AG04450 (cell line): Measurements from ENCODE around the gene CDKN2C. TPM values are rescaled to one million over a fixed set of nuclear protein-coding genes. Genes with fewer than 3 reads are reported as not detected.
"Not testable (repeated sequence)": the region's sequence is repeated elsewhere in the genome, so short reads cannot be mapped to it uniquely, and the experiment has no call there.

ENCODE experiments used
- CTCF ChIA-PET: fragments of 300-600, 350-600 bp; formaldehyde crosslinking; extraction: SDS; loops from one replicate; lab custom pipeline; 2022; ENCODE audit warnings: antibody characterized with exemption, inconsistent platforms; lab: Charles Lee
- POLR2A ChIA-PET: fragments of 350-600 bp; formaldehyde crosslinking; extraction: SDS; loops from one replicate; lab custom pipeline; 2021; ENCODE audit warnings: antibody characterized with exemption, inconsistent platforms; lab: Yijun Ruan, JAX
- DNase-seq: peaks from one replicate; pipeline ENCODE4 v3.0.0-alpha.2; 2011; ENCODE audit warnings: low read depth, low spot score
- H3K27ac ChIP-seq: one replicate; pipeline ENCODE4 v1.5.1; 2012; ENCODE audit warnings: low read depth, low read length, control low read depth
- H3K27me3 ChIP-seq: one replicate; pipeline ENCODE4 v1.6.0; 2012; ENCODE audit warnings: low read length; ENCODE audit not compliant: control insufficient read depth, insufficient read depth
- H3K4me3 ChIP-seq: 2 replicates; pipeline ENCODE4 v1.5.1; 2011; ENCODE audit warnings: mild to moderate bottlenecking, low read depth, low read length, control low read depth
- H3K9me3 ChIP-seq: 2 replicates; pipeline ENCODE4 v1.5.1; 2012; ENCODE audit warnings: low read length; ENCODE audit not compliant: control insufficient read depth, insufficient read depth
- polyA plus RNA-seq: library from polyadenylated mRNA; depleted of rRNA; stranded (reverse); fragments of >200 nt; gene quantifications from 2 replicates; pipeline ENCODE4 v1.2.3, GENCODE V29; 2011
- TF ChIP-seq, protein P1 (sequence below): IDR thresholded peaks from 2 replicates; pipeline ENCODE4 v1.5.1; 2011; ENCODE audit warnings: low read depth, low read length, control low read depth, inconsistent platforms

Gene CDKN2C
- polyA plus RNA-seq, 1 experiment = 12.5 TPM

DNA sequence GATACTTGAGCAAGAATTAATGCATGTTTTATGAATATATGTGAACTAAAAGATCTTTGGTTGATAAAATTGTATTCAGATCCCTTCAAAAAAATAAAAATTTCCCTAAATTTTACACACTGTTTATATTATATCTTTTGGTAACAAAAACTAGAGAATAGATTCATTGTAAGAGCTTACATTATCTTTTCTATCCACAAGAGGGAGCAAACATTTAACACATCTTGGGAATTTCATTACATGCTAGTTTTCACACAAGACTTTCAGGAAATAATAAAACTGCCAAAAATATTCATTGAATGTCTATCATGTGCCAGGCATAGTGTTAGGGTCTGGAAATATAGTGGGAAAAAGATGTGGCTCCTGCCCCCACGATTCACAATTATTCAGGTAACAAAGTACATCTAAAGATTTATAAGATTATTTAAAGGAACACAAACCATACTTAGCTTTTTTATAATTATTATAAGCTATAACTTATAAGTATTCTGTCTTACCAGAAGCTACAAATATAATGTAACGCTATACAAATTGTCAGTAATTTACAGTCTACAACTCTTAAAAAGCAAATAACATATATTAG, 40.6 kb upstream of the CDKN2C start:
- peak; percentile 6 for DNase-seq
- Histone ChIP-seq H3K27me3 (no peaks in the 10 kb centered on the region), H3K27ac (no peak overlapping the region), H3K4me3 (no peak overlapping the region), H3K9me3 (no peaks in the 10 kb centered on the region)
- TF ChIP-seq, protein P1, sequence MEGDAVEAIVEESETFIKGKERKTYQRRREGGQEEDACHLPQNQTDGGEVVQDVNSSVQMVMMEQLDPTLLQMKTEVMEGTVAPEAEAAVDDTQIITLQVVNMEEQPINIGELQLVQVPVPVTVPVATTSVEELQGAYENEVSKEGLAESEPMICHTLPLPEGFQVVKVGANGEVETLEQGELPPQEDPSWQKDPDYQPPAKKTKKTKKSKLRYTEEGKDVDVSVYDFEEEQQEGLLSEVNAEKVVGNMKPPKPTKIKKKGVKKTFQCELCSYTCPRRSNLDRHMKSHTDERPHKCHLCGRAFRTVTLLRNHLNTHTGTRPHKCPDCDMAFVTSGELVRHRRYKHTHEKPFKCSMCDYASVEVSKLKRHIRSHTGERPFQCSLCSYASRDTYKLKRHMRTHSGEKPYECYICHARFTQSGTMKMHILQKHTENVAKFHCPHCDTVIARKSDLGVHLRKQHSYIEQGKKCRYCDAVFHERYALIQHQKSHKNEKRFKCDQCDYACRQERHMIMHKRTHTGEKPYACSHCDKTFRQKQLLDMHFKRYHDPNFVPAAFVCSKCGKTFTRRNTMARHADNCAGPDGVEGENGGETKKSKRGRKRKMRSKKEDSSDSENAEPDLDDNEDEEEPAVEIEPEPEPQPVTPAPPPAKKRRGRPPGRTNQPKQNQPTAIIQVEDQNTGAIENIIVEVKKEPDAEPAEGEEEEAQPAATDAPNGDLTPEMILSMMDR = peak; percentile 56
- POLR2A ChIA-PET = interaction anchor here (0.6 to 0.9 kb wide), 2 partner anchors 39 to 132 kb away, joined by 3 read pairs; no protein-coding TSS in a partner anchor
- CTCF ChIA-PET = interaction anchor here (0.6 to 6.0 kb wide), 46 partner anchors 9 to 367 kb away, joined by 3 to 126 read pairs (median 4); partner anchors contain the start of gene FAF1

DNA sequence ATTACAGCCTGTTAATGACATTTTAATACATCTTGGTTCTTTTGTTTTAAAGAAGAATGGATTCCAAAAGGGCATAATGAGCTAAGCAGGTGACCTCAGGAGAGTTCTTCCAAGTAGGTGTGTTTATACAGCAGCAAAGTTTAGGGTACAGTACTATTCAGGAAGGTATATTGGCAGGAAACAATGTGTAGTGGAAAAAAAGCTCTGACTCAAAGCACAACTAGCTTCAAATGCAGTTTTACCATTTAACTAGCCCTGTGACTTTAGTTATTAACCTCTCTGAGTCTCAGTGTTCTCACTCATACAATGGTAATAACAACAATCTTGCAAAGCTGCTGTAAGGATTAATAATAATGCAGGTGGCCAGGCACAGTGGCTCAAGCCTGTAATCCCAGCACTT, 39.9 kb upstream of the CDKN2C start:
- POLR2A ChIA-PET = interaction anchor here (0.9 kb wide), 1 partner anchor 38 kb away, joined by 3 read pairs; no protein-coding TSS in a partner anchor
- no peak overlapping the region for H3K27ac ChIP-seq
- TF ChIP-seq, protein P1 = no peak
- DNase-seq = no peak
- H3K9me3 ChIP-seq = no peaks in the 10 kb centered on the region
- CTCF ChIA-PET = interaction anchor here (0.8 to 6.0 kb wide), 37 partner anchors 8 to 366 kb away, joined by 3 to 126 read pairs (median 5); partner anchors contain the start of gene FAF1
- no peak overlapping the region for H3K4me3 ChIP-seq
- H3K27me3 ChIP-seq = no peaks in the 10 kb centered on the region

DNA sequence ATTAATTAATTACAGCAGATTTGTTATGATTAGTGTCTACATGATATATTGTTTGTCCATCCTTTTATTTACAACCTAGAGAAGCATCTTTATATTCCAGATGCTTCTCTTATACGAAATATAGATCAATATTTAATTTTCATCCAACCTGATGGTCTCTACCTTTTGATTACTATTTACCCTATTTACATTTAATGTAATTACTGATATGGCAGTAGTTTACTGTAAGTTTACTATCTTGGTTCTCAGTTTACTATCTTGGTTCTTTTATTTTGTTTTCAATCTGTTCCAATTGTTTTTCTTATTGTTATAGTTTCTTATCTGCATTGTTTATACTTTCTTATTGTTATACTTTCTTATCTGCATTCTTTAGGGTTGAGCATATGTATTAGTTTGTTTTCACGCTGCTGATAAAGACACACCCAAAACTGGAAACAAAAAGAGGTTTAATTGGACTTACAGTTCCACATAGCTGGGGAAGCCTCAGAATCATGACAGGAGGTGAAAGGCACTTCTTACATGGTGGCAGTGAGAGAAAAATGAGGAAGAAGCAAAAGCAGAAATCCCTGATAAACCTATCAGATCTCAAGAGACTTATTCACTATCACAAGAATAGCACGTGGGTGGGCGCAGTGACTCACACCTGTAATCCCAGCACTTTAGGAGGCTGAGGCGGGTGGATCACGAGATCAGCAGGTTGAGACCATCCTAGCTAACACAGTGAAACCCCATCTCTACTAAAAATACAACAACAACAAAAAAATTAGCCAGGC, 38.9 kb upstream of the CDKN2C start:
- Histone ChIP-seq H3K27ac (no peak overlapping the region), H3K27me3 (no peaks in the 10 kb centered on the region), H3K9me3 (no peaks in the 10 kb centered on the region), H3K4me3 (no peak overlapping the region)
- no peak for DNase-seq
- TF ChIP-seq, protein P1 = no peak
- ChIA-PET POLR2A (no interaction called here), CTCF (interaction anchor here (2.0 to 6.0 kb wide), 3 partner anchors 13 to 260 kb away, joined by 18 to 126 read pairs (median 59); no protein-coding TSS in a partner anchor)

DNA sequence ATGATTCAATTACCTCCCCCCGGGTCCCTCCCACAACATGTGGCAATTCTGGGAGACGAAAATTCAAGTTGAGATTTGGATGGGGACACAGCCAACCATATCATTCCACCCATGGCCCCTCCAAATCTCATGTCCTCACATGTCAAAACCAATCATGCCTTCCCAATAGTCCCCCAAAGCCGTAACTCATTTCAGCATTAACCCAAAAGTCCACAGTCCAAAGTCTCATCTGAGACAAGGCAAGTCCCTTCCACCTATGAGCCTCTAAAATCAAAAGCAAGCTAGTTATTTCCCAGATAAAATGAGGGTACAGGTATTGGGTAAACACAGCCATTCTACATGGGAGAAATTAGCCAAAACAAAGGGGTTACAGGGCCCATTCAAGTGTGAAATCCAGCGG, 38.0 kb upstream of the CDKN2C start:
- DNase-seq, POLR2A ChIA-PET, H3K9me3 ChIP-seq, H3K27me3 ChIP-seq, H3K4me3 ChIP-seq, H3K27ac ChIP-seq, CTCF ChIA-PET: not testable (repeated sequence)

DNA sequence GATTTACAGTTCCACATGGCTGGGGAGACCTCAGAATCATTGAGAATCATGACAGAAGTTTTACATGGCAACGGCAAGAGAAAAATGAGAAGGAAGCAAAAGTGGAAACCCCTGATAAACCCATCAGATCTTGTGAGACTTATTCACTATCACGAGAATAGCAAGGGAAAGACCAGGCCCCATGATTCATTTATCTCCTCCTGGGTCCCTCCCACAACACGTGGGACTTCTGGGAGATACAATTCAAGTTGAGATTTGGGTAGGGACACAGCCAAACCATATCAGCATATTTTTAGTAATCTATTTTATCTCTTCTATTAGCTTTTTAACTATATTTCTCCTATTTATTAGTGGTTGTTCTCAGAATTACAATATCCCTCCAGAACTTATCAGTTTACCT, 36.3 kb upstream of the CDKN2C start:
- CTCF ChIA-PET = interaction anchor here (1.1 kb wide), 1 partner anchor 255 kb away, joined by 3 read pairs; no protein-coding TSS in a partner anchor
- POLR2A ChIA-PET, H3K4me3 ChIP-seq, H3K9me3 ChIP-seq, H3K27ac ChIP-seq, DNase-seq, H3K27me3 ChIP-seq: not testable (repeated sequence)

DNA sequence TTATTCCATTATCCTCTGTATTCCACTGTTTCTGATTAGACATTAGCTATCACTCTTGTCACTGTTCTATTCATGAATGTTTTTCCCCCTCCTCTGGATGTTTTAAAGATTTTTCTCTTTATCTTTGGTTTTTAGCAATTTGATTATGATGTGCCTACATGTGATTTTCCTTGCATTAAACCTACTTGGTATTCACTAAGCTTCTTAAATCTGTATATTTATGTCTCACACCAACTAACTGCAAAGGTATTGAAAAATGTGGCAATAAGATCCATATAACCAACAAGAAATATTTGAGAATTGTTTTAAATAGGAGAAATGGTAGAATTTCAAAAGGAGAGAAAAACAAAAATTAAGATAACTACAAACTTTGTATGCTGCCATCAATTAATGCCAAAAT, 35.2 kb upstream of the CDKN2C start:
- CTCF ChIA-PET = interaction anchor here (1.0 to 1.7 kb wide), 3 partner anchors 62 to 254 kb away, joined by 3 to 4 read pairs (median 3); no protein-coding TSS in a partner anchor
- POLR2A ChIA-PET = no interaction called here
- H3K27me3 ChIP-seq = no peaks in the 10 kb centered on the region
- DNase-seq = no peak
- no peak overlapping the region for H3K4me3 ChIP-seq
- H3K27ac ChIP-seq = no peak overlapping the region
- no peaks in the 10 kb centered on the region for H3K9me3 ChIP-seq
- TF ChIP-seq, protein P1 = no peak

DNA sequence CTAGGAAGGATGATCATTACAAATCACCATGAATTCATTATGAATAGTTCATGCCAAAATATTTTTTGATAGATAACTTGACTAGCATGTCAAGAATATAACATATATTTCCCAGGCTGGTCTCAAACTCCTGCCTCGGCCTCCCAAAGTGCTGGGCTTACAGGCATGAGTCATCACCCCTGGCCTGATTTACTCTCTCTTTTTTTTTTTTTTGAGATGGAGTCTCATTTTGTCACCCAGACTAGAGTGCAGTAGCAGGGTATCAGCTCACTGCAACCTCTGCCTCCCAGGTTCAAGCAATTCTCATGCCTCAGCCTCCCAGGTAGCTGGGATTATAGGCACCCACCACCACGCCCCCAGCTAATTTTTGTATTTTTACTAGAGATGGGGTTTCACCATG, 34.8 kb upstream of the CDKN2C start:
- CTCF ChIA-PET = interaction anchor here (1.0 to 1.7 kb wide), 3 partner anchors 62 to 255 kb away, joined by 3 to 4 read pairs (median 3); no protein-coding TSS in a partner anchor
- POLR2A ChIA-PET, H3K4me3 ChIP-seq, H3K9me3 ChIP-seq, H3K27me3 ChIP-seq, H3K27ac ChIP-seq, DNase-seq: not testable (repeated sequence)
